HEK293 (cell line): Measurements from ENCODE around the gene PIK3C2G.
"Not testable (repeated sequence)": the region's sequence is repeated elsewhere in the genome, so short reads cannot be mapped to it uniquely, and the experiment has no call there.

ENCODE experiments used
- CTCF ChIA-PET: fragments of 350-600 bp; formaldehyde crosslinking; extraction: SDS; loops from one replicate; lab custom pipeline; 2021; ENCODE audit warnings: antibody characterized with exemption; lab: Yijun Ruan, JAX
- POLR2A ChIA-PET: fragments of 300-600 bp; formaldehyde crosslinking; extraction: SDS; loops from one replicate; lab custom pipeline; 2020; ENCODE audit warnings: antibody characterized with exemption, inconsistent platforms; lab: Yijun Ruan, JAX
- H3K27ac ChIP-seq: fragments of 200-500 bp; sonication (Bioruptor generic); 2 replicates; pipeline ENCODE4 v1.5.1; 2014; ENCODE audit warnings: low read depth, low read length, control low read depth, inconsistent platforms; ENCODE audit errors: extremely low read depth
- H3K36me3 ChIP-seq, 2 experiments: fragments of 200-500 bp in 1 of 2; sonication (Bioruptor generic) in 1 of 2; 1 replicate in 1 of 2; 2 replicates in 1 of 2; pipeline ENCODE4 v1.5.1; 2014 to 2017; ENCODE audit warnings: inconsistent platforms in 2 of 2, low read length in 2 of 2; ENCODE audit not compliant: control insufficient read depth in 2 of 2, insufficient read depth in 1 of 2
- H3K4me1 ChIP-seq: fragments of 200-500 bp; sonication (Bioruptor generic); 2 replicates; pipeline ENCODE4 v1.5.1; 2014; ENCODE audit warnings: mild to moderate bottlenecking, low read length, inconsistent platforms; ENCODE audit not compliant: control insufficient read depth, insufficient read depth
- H3K4me3 ChIP-seq: 2 replicates; pipeline ENCODE4 v1.5.1; 2011; ENCODE audit warnings: low read depth, mild to moderate bottlenecking, control low read depth, low read length, moderate library complexity
- H3K9me3 ChIP-seq: fragments of 200-500 bp; sonication (Bioruptor generic); 2 replicates; pipeline ENCODE4 v1.5.1; 2014; ENCODE audit warnings: low read depth, low read length, inconsistent platforms; ENCODE audit not compliant: control insufficient read depth, insufficient read depth
- KLF16 ChIP-seq: fragments of 450-650 bp; formaldehyde crosslinking; IDR thresholded peaks from 2 replicates; pipeline ENCODE4 v1.5.1; 2017; ENCODE audit warnings: missing biosample characterization, missing genetic modification characterization
- MYNN ChIP-seq: fragments of 450-650 bp; formaldehyde crosslinking; IDR thresholded peaks from 2 replicates; pipeline ENCODE4 v1.5.1; 2016; ENCODE audit warnings: missing biosample characterization, missing genetic modification characterization, borderline replicate concordance
- MZF1 ChIP-seq: fragments of 450-650 bp; formaldehyde crosslinking; IDR thresholded peaks from 2 replicates; pipeline ENCODE4 v1.5.1; 2017; ENCODE audit warnings: missing biosample characterization, missing genetic modification characterization, borderline replicate concordance
- OSR2 ChIP-seq: fragments of 450-650 bp; formaldehyde crosslinking; IDR thresholded peaks from 2 replicates; pipeline ENCODE4 v1.5.1; 2016; ENCODE audit warnings: missing biosample characterization, missing genetic modification characterization
- OVOL3 ChIP-seq: fragments of 450-650 bp; formaldehyde crosslinking; IDR thresholded peaks from 2 replicates; pipeline ENCODE4 v1.5.1; 2016; ENCODE audit warnings: missing biosample characterization, missing genetic modification characterization
- PATZ1 ChIP-seq: fragments of 450-650 bp; formaldehyde crosslinking; IDR thresholded peaks from 2 replicates; pipeline ENCODE4 v1.5.1; 2016; ENCODE audit warnings: missing biosample characterization, missing genetic modification characterization
- SCRT2 ChIP-seq: fragments of 450-650 bp; formaldehyde crosslinking; IDR thresholded peaks from 2 replicates; pipeline ENCODE4 v1.5.1; 2016; ENCODE audit warnings: missing biosample characterization, missing genetic modification characterization
- SETDB1 ChIP-seq: IDR thresholded peaks from one replicate; pipeline ENCODE4 v1.6.1; 2017; ENCODE audit warnings: mild to moderate bottlenecking, low read length, moderate library complexity, mixed read lengths; ENCODE audit not compliant: insufficient read length
- ZBTB21 ChIP-seq: fragments of 450-650 bp; formaldehyde crosslinking; IDR thresholded peaks from 2 replicates; pipeline ENCODE4 v1.5.1; 2017; ENCODE audit warnings: missing biosample characterization, missing genetic modification characterization
- ZEB2 ChIP-seq: fragments of 450-650 bp; formaldehyde crosslinking; IDR thresholded peaks from 2 replicates; pipeline ENCODE4 v1.5.1; 2016; ENCODE audit warnings: missing biosample characterization, missing genetic modification characterization
- ZNF121 ChIP-seq: fragments of 450-650 bp; formaldehyde crosslinking; IDR thresholded peaks from 2 replicates; pipeline ENCODE4 v1.5.1; 2016; ENCODE audit warnings: missing biosample characterization, missing genetic modification characterization
- ZNF184 ChIP-seq: fragments of 450-650 bp; IDR thresholded peaks from 2 replicates; pipeline ENCODE4 v1.5.1; 2018; ENCODE audit warnings: missing biosample characterization, mild to moderate bottlenecking, missing genetic modification characterization
- ZNF2 ChIP-seq: fragments of 450-650 bp; formaldehyde crosslinking; IDR thresholded peaks from 2 replicates; pipeline ENCODE4 v1.5.1; 2016; ENCODE audit warnings: missing biosample characterization, missing genetic modification characterization
- ZNF366 ChIP-seq: fragments of 450-650 bp; formaldehyde crosslinking; conservative IDR thresholded peaks from 2 replicates; pipeline ENCODE4 v1.5.1; 2016; ENCODE audit warnings: missing biosample characterization, missing genetic modification characterization
- ZNF513 ChIP-seq: fragments of 450-650 bp; IDR thresholded peaks from 2 replicates; pipeline ENCODE4 v1.5.1; 2018; ENCODE audit warnings: missing biosample characterization, missing genetic modification characterization
- ZNF560 ChIP-seq: fragments of 450-650 bp; formaldehyde crosslinking; IDR thresholded peaks from 2 replicates; pipeline ENCODE4 v1.5.1; 2017; ENCODE audit warnings: missing biosample characterization, missing genetic modification characterization, borderline replicate concordance
- ZNF571 ChIP-seq: fragments of 450-650 bp; formaldehyde crosslinking; IDR thresholded peaks from 2 replicates; pipeline ENCODE4 v1.5.0; 2017; ENCODE audit warnings: missing biosample characterization, missing genetic modification characterization
- ZNF776 ChIP-seq: fragments of 450-650 bp; formaldehyde crosslinking; IDR thresholded peaks from 2 replicates; pipeline ENCODE4 v1.5.0; 2017; ENCODE audit warnings: missing biosample characterization, missing genetic modification characterization, borderline replicate concordance
- ZNF792 ChIP-seq: fragments of 450-650 bp; formaldehyde crosslinking; IDR thresholded peaks from 2 replicates; pipeline ENCODE4 v1.5.1; 2016; ENCODE audit warnings: missing biosample characterization, missing genetic modification characterization
- ZSCAN18 ChIP-seq: fragments of 450-650 bp; formaldehyde crosslinking; IDR thresholded peaks from 2 replicates; pipeline ENCODE4 v1.5.1; 2016; ENCODE audit warnings: missing biosample characterization, missing genetic modification characterization

Gene PIK3C2G

GRCh38 chr12:18522806-18523205 lies 261.5 kb downstream of the PIK3C2G start:
- Histone ChIP-seq H3K9me3 (no peaks in the 10 kb centered on the region), H3K4me1 (no peaks in the 10 kb centered on the region), H3K36me3 (no peaks in the 10 kb centered on the region), H3K4me3 (no peak overlapping the region), H3K27ac (no peak overlapping the region)
- ChIA-PET CTCF (no interaction called here), POLR2A (no interaction called here)
- TF ChIP-seq SETDB1: peak; percentile 88
- TF ChIP-seq KLF16 (tag by site-specific recombination): no peak

- POLR2A ChIA-PET, CTCF ChIA-PET: not testable (repeated sequence)
These were observed 281.2 kb downstream of the PIK3C2G start for GRCh38 chr12:18542497-18542896.

GRCh38 chr12:18546399-18546798 lies 285.1 kb downstream of the PIK3C2G start:
- CTCF ChIA-PET: no interaction called here
- no peaks in the 10 kb centered on the region for H3K9me3 ChIP-seq
- no peaks in the 10 kb centered on the region for H3K36me3 ChIP-seq
- no peak for TF ChIP-seq PATZ1 (tag by site-specific recombination)
- no peak for TF ChIP-seq ZEB2 (tag by site-specific recombination)
- TF ChIP-seq ZSCAN18: no peak
- no peak for TF ChIP-seq MZF1 (tag by site-specific recombination)
- no peak for TF ChIP-seq ZNF776 (tag by site-specific recombination)
- TF ChIP-seq ZNF184 (tag by site-specific recombination): no peak
- TF ChIP-seq ZNF121 (tag by site-specific recombination): no peak
- TF ChIP-seq ZNF366 (tag by site-specific recombination): no peak
- TF ChIP-seq ZBTB21 (tag by site-specific recombination): no peak
- no peak for TF ChIP-seq MYNN
- no peak for TF ChIP-seq ZNF513 (tag by site-specific recombination)
- no peak for TF ChIP-seq ZNF792 (tag by site-specific recombination)
- no peak for TF ChIP-seq ZNF560 (tag by site-specific recombination)
- TF ChIP-seq SCRT2 (tag by site-specific recombination): no peak
- no peak for TF ChIP-seq ZNF2
- no peak for TF ChIP-seq ZNF571 (tag by site-specific recombination)
- no peak for TF ChIP-seq OSR2
- no peak for TF ChIP-seq OVOL3 (tag by site-specific recombination)
- TF ChIP-seq, all 188 proteins: peak for 0
- Histone ChIP-seq H3K4me3 (no peak overlapping the region), H3K27ac (no peak overlapping the region), H3K4me1 (no peaks in the 10 kb centered on the region)
- POLR2A ChIA-PET: no interaction called here

More at GRCh38 chr12:18542497-18542896, 281.2 kb downstream of the PIK3C2G start:
- H3K9me3 ChIP-seq, H3K4me1 ChIP-seq, H3K36me3 ChIP-seq, H3K4me3 ChIP-seq, H3K27ac ChIP-seq: not testable (repeated sequence)
